Mammary epithelial cell (primary cell): ENCODE measurements around the gene HOATZ.

Source experiments
- CTCF ChIP-seq, 2 donors: IDR thresholded peaks in 1 of 2; conservative IDR thresholded peaks in 1 of 2; 2 replicates each; pipeline ENCODE4 v1.5.1; 2011 to 2012; ENCODE audit warnings: inconsistent platforms in 2 of 2, low read length in 2 of 2, mild to moderate bottlenecking in 2 of 2, control low read depth in 1 of 2, low read depth in 1 of 2; ENCODE audit not compliant: insufficient read depth in 1 of 2; ENCODE audit errors: extremely low read depth in 1 of 2
- EZH2 ChIP-seq: IDR thresholded peaks from 2 replicates; pipeline ENCODE4 v1.6.1; 2012; ENCODE audit warnings: low read length, inconsistent platforms, borderline replicate concordance

DNA sequence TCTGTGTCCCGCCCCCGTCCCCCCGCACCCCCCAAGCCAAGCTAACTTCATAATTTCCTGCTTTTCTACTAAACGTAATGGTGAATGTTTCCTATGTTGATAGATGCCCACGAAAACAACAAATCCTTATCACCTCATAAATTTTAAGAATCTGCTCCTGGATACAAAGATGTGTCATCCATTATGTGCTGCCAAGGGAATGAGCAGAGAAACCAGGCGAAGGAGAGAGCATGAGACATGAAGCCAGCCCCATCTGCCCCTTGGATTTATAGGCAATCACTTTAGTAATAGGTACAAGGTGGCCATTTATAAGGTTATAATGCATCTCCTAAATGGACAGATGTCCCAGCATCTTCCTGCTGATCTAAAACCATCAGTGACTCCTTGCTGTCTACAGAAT, 56.2 kb downstream of the HOATZ start:
- TF ChIP-seq CTCF (conservative IDR thresholded peaks at IDR 0.05 in 1 of 2, IDR thresholded peaks at IDR 0.05 in 1 of 2; ENCODE audit: extremely low read depth in 1 of 2, insufficient read depth in 1 of 2, low read depth in 1 of 2, low read length in 2 of 2): no peak
- TF ChIP-seq EZH2: no peak
